ENCODE data around the gene TSC22D4.
"Not testable (repeated sequence)": the region's sequence is repeated elsewhere in the genome, so short reads cannot be mapped to it uniquely, and the experiment has no call there.

The TSC22D4 gene

GRCh38 chr7:100441641-100442535 lies 37.1 kb downstream of the TSC22D4 start:
- no peak for DNase-seq

- DNase-seq = not testable (repeated sequence)
Observed at GRCh38 chr7:100439244-100439643, 39.8 kb downstream of the TSC22D4 start.

GRCh38 chr7:100438731-100439130 lies 40.3 kb downstream of the TSC22D4 start:
- not testable (repeated sequence) for DNase-seq

GRCh38 chr7:100438172-100438571 lies 40.8 kb downstream of the TSC22D4 start:
- DNase-seq = no peak

GRCh38 chr7:100437150-100438100 lies 41.6 kb downstream of the TSC22D4 start:
- no peak for DNase-seq

- no peak for DNase-seq
Observed at GRCh38 chr7:100435401-100436304, 43.4 kb downstream of the TSC22D4 start.

GRCh38 chr7:100434297-100435144 lies 44.5 kb downstream of the TSC22D4 start:
- DNase-seq = no peak

- DNase-seq = no peak
Observed at GRCh38 chr7:100433592-100434296, 45.3 kb downstream of the TSC22D4 start.

GRCh38 chr7:100433276-100433591 lies 45.8 kb downstream of the TSC22D4 start:
- DNase-seq = no peak

- DNase-seq = no peak
Observed at GRCh38 chr7:100432621-100433275, 46.3 kb downstream of the TSC22D4 start.

- no peak for DNase-seq
Observed at GRCh38 chr7:100432053-100432452, 47.0 kb downstream of the TSC22D4 start.

- no peak for DNase-seq
Observed at GRCh38 chr7:100431286-100431735, 47.7 kb downstream of the TSC22D4 start.

- no peak for DNase-seq
Observed at GRCh38 chr7:100430493-100431285, 48.3 kb downstream of the TSC22D4 start.

- peak; percentile 83 for DNase-seq
Observed at GRCh38 chr7:100429637-100430492, 49.1 kb downstream of the TSC22D4 start, which contains the start of gene MEPCE. TSS of gene MEPCE (plus strand) at chr7:100429831. CDS start at chr7:100430019, 188 bp downstream.

GRCh38 chr7:100428967-100429636 lies 49.9 kb downstream of the TSC22D4 start:
- DNase-seq = peak; percentile 96

GRCh38 chr7:100428199-100428966 lies 50.6 kb downstream of the TSC22D4 start, which contains the start of gene ZCWPW1:
TSS of gene ZCWPW1 (minus strand) at chr7:100428703. CDS start at chr7:100420649, 8,054 bp downstream.
- peak; percentile 85 for DNase-seq

- DNase-seq = no peak
Observed at GRCh38 chr7:100427762-100428198, 51.2 kb downstream of the TSC22D4 start.
